HG03520 (cell line): ENCODE data around the gene OR6C65.

Experiments
- ATAC-seq: cut with Tn5 transposase; IDR thresholded peaks from one replicate; pipeline ENCODE4 v1.9.1; 2021; ENCODE audit warnings: mild to moderate bottlenecking, moderate library complexity; ENCODE audit not compliant: unreplicated experiment

Gene OR6C65

GRCh38 chr12:55445357-55445756 lies 45.0 kb downstream of the OR6C65 start:
- ATAC-seq, result no peak

GRCh38 chr12:55446326-55446725 lies 46.0 kb downstream of the OR6C65 start:
- no peak for ATAC-seq

DNA sequence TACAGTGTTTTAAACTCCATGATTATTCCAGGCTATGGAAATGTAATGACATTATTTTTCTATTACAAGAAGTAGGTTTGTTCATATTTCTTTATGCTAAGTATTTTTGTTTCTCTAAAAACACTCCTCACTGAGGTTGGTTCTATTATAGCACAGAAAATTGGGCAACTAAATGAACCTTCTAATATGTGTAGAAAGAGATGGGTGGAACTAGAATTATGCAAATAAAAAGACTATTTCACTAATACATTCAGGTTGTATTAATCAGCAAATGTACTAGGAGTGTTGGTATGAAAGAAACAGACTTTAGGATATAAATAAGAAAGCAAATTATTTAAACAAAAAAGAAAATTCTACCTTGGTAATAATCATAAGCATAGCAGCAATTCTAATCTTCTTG lies 48.5 kb downstream of the OR6C65 start:
- ATAC-seq, result no peak
